Measurements from ENCODE around the gene SPON1. TPM values are rescaled to one million over a fixed set of nuclear protein-coding genes. Genes with fewer than 3 reads are reported as not detected.

SPON1 gene
- total RNA-seq, 4 donors from 2014 or later, result 58.5 to 344 (median 105) TPM

DNA sequence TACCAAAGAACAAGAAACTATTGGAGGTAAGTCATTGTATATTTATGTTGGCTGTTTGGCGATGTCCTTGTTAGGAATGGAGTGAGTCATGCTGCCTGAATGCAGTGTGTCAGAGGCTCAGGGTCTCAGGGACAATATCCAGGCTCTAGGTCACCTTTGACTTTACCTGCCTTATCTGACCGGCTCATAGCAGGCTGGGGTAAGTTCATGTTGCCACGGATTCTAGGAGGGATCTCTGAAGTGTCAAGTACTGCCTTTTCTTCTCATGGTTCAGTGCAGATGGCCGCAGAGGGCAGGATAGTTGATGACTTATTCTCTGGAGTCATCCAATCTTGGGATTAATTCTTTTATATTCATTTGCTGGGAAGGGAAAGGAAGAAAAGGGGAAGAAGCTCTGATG is 53.2 kb downstream of the SPON1 start:
- TF ChIP-seq, protein P1, sequence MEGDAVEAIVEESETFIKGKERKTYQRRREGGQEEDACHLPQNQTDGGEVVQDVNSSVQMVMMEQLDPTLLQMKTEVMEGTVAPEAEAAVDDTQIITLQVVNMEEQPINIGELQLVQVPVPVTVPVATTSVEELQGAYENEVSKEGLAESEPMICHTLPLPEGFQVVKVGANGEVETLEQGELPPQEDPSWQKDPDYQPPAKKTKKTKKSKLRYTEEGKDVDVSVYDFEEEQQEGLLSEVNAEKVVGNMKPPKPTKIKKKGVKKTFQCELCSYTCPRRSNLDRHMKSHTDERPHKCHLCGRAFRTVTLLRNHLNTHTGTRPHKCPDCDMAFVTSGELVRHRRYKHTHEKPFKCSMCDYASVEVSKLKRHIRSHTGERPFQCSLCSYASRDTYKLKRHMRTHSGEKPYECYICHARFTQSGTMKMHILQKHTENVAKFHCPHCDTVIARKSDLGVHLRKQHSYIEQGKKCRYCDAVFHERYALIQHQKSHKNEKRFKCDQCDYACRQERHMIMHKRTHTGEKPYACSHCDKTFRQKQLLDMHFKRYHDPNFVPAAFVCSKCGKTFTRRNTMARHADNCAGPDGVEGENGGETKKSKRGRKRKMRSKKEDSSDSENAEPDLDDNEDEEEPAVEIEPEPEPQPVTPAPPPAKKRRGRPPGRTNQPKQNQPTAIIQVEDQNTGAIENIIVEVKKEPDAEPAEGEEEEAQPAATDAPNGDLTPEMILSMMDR (IDR thresholded peaks at IDR 0.05; ENCODE audit: low read depth), result no peak

DNA sequence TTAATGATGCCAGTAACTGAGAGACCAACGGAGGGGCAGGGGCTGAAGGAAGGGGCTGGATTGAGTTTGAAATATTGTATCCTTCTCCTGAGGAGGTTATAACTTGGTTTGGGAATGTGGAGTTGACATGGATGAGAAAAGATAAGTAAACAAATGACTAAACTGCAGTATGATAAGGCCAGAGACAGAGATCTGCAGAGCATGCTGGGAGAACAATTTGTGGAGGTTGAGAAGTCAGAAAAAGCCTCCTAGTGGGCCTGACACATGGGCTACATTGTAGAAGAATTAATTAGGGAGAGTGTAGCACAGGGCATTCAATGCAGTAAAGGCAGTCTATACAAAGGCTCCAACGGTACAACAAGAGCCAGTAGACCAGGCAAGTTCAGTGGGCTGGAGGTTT is 55.9 kb downstream of the SPON1 start:
- TF ChIP-seq, protein P1 (IDR thresholded peaks at IDR 0.05; ENCODE audit: low read depth), result no peak

DNA sequence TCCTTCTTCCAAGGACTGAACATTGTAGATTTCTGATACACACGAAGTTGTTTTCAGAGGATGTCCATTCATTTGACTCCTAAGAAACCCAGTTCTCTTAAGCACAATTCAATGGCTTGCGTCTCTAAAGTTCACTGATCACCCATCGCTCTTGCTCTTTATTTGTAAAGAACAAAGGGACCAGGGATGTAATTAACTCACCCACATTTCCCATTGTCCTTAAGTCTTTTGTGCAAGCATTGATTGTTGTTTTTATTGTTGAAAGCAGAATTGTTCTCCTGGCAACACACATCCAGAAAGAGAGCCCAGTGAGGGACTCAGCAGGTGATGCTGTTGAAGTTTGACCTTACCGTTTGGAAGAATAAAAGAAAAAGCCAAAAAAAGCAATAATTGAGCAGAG is 59.2 kb downstream of the SPON1 start:
- TF ChIP-seq, protein P1 (IDR thresholded peaks at IDR 0.05; ENCODE audit: low read depth), result no peak

DNA sequence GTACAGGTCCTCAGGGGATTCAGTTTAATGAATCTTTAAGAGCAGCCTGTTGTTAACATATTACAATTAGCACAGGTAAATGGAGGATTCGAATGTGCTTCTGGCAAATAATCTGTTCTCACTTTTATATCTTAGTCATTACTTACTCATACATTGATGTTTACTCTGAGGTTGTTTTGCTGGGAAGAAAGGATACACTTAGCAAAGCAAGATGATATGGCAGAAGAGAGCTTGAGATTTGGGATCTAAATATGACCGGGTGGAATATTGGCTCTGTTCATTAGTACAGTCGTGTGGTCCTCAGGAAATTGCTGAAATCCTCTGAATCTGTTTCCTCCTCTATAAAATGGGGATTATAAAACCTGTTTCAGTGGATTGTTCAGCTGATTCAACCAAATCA is 59.7 kb downstream of the SPON1 start:
- TF ChIP-seq, protein P1 (IDR thresholded peaks at IDR 0.05; ENCODE audit: low read depth), result no peak

DNA sequence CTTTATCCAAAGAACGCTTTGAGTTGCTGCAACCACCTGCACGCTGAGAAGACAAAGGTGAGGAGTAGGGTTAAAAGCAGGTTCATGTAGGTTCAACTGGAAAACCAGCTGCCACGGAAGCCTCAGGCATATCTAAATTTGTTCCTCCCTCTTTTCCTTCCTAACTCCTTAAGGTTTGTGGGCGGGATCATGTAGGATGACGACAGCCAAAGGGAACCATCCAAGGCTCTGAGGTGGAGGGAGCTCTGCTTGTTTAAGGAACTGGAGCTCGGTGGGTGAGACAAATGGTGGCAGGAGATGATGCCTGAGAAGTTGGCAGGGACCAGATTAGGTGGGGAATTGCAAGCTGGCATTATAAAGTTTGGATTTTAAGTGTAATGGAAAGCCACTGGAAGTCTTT is 60.3 kb downstream of the SPON1 start:
- TF ChIP-seq, protein P1 (IDR thresholded peaks at IDR 0.05; ENCODE audit: low read depth), result no peak

DNA sequence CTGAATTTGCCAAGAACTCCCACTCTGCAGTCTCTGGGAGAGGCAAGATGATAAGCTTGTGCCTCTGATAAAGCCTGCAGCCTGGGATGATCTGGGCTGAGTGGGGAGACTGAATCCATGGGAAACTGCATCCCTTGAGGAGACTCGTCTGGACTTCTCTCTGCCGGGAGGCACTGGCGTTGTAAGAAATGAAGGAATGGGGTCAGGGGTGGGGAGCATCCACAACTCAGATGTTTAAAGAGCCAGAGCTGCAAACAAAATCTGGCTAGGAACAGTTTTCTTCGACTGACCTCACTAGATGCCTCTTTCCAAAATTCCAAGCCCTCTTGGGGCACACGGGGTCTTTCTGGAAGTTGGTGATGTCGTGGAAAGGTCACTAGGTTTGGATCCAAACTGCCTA is 64.4 kb downstream of the SPON1 start:
- TF ChIP-seq, protein P1 (IDR thresholded peaks at IDR 0.05; ENCODE audit: low read depth), result no peak

DNA sequence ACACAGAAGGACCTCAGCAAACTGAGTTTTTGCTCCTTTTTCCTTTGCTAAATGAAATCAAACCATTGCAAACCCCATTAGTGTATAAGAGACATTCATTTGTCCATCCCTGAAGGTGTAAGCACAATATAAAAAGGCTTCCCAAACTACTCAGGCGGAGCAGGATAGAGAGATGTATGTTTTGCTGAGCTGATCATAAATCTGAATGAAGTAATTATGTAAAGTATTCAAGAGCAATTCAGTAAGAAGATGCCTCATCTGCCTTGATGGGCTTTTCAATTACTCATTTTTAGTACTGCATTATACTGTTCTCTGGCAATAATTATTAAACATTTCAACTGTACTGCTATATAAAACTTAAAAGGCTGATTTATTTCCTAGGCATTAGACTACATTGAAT is 65.0 kb downstream of the SPON1 start:
- TF ChIP-seq, protein P1 (IDR thresholded peaks at IDR 0.05; ENCODE audit: low read depth), result no peak

Data from subcutaneous adipose tissue (tissue), 4 donors.